Measurements from ENCODE around the gene TLL1.

Gene TLL1

GRCh38 chr4:166140951-166141350 lies 267.9 kb downstream of the TLL1 start:
- no peak for TF ChIP-seq GATA1 (IDR thresholded peaks at IDR 0.05; ENCODE audit: low read depth, low read length)
- no peak for TF ChIP-seq POLR2A (IDR thresholded peaks at IDR 0.05; ENCODE audit: low read length)

DNA sequence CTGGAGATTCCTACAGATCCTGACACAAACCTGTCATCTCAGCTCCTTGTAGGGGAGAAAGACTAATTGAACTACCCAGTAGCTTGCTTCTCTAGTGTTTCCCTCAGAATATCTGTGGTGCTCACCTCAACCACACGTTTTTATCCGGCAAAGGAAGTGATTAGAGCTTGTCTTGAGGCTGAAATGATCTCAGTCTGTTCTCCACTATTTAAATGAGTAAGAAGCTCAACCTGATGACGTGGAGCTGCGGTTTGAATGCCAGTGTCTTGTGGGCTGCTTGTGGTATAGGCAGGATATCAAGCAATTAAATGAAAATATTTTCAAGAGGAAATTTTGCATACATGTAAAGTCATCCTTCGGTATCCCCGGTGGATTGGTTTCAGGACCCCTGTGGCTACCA lies 270.2 kb downstream of the TLL1 start:
- TF ChIP-seq POLR2A (IDR thresholded peaks at IDR 0.05; ENCODE audit: low read length): no peak
- TF ChIP-seq GATA1 (IDR thresholded peaks at IDR 0.05; ENCODE audit: low read depth, low read length): no peak
- no peak for DNase-seq

More at GRCh38 chr4:166140951-166141350, 267.9 kb downstream of the TLL1 start:
- DNase-seq: no peak

GRCh38 chr4:166144607-166145006 lies 271.6 kb downstream of the TLL1 start:
- no peak for DNase-seq
- TF ChIP-seq GATA1 (IDR thresholded peaks at IDR 0.05; ENCODE audit: low read depth, low read length): no peak
- no peak for TF ChIP-seq POLR2A (IDR thresholded peaks at IDR 0.05; ENCODE audit: low read length)

- no peak for DNase-seq
- no peak for TF ChIP-seq POLR2A (IDR thresholded peaks at IDR 0.05; ENCODE audit: low read length)
- no peak for TF ChIP-seq GATA1 (IDR thresholded peaks at IDR 0.05; ENCODE audit: low read depth, low read length)
Measured at GRCh38 chr4:166146806-166147540, 273.9 kb downstream of the TLL1 start.

All from erythroblast (primary cell).